Globus pallidus (tissue), 1 donor: ENCODE data around the gene PRKN.

Experiments
- DNase-seq: peaks from one replicate; pipeline ENCODE4 v3.0.0-alpha.2; 2015; ENCODE audit warnings: low spot score

PRKN gene

GRCh38 chr6:161377116-161377515, 1350.5 kb downstream of the PRKN start:
- DNase-seq, result no peak

GRCh38 chr6:161376367-161376766, 1351.2 kb downstream of the PRKN start:
- DNase-seq, result no peak

- peak; percentile 80 for DNase-seq
Observed at GRCh38 chr6:161374971-161375873, 1352.3 kb downstream of the PRKN start.

GRCh38 chr6:161373905-161374451, 1353.6 kb downstream of the PRKN start:
- peak; percentile 64 for DNase-seq

GRCh38 chr6:161372422-161372793, 1355.2 kb downstream of the PRKN start:
- peak; percentile 45 for DNase-seq

- DNase-seq, result peak; percentile 77
Observed at GRCh38 chr6:161370880-161371279, 1356.7 kb downstream of the PRKN start.

GRCh38 chr6:161369339-161369738, 1358.2 kb downstream of the PRKN start:
- DNase-seq, result no peak

- DNase-seq, result no peak
Observed at GRCh38 chr6:161368514-161368913, 1359.1 kb downstream of the PRKN start.

GRCh38 chr6:161367472-161367871, 1360.1 kb downstream of the PRKN start:
- peak; percentile 50 for DNase-seq

GRCh38 chr6:161366301-161366923, 1361.2 kb downstream of the PRKN start:
- DNase-seq, result no peak

- no peak for DNase-seq
Observed at GRCh38 chr6:161365633-161366032, 1361.9 kb downstream of the PRKN start.

- DNase-seq, result no peak
Observed at GRCh38 chr6:161363286-161363685, 1364.3 kb downstream of the PRKN start.

- no peak for DNase-seq
Observed at GRCh38 chr6:161362266-161362665, 1365.3 kb downstream of the PRKN start.

- DNase-seq, result no peak
Observed at GRCh38 chr6:161361529-161361928, 1366.0 kb downstream of the PRKN start.

- no peak for DNase-seq
Observed at GRCh38 chr6:161360520-161360919, 1367.0 kb downstream of the PRKN start.

GRCh38 chr6:161359618-161359945, 1368.0 kb downstream of the PRKN start:
- no peak for DNase-seq

- DNase-seq, result no peak
Observed at GRCh38 chr6:161356167-161356854, 1371.3 kb downstream of the PRKN start.

GRCh38 chr6:161355696-161356095, 1371.9 kb downstream of the PRKN start:
- DNase-seq, result no peak

- no peak for DNase-seq
Observed at GRCh38 chr6:161354956-161355355, 1372.6 kb downstream of the PRKN start.

GRCh38 chr6:161354276-161354840, 1373.2 kb downstream of the PRKN start:
- DNase-seq, result no peak

GRCh38 chr6:161353208-161353613, 1374.4 kb downstream of the PRKN start:
- DNase-seq, result peak; percentile 82

GRCh38 chr6:161351858-161352257, 1375.7 kb downstream of the PRKN start:
- no peak for DNase-seq
